GM12892 (cell line): ENCODE results near the gene GXYLT2.

Experiments used
- POLR2A ChIP-seq: IDR thresholded peaks from 2 replicates; pipeline ENCODE4 v1.6.1; 2011; ENCODE audit warnings: low read depth, low read length, control low read depth
- POLR2AphosphoS5 ChIP-seq: IDR thresholded peaks from 2 replicates; pipeline ENCODE4 v1.6.1; 2011; ENCODE audit warnings: low read depth, low read length, control low read depth
- TAF1 ChIP-seq: IDR thresholded peaks from 2 replicates; pipeline ENCODE4 v1.6.1; 2011; ENCODE audit warnings: low read depth, mild to moderate bottlenecking, control low read depth, low read length, borderline replicate concordance

DNA sequence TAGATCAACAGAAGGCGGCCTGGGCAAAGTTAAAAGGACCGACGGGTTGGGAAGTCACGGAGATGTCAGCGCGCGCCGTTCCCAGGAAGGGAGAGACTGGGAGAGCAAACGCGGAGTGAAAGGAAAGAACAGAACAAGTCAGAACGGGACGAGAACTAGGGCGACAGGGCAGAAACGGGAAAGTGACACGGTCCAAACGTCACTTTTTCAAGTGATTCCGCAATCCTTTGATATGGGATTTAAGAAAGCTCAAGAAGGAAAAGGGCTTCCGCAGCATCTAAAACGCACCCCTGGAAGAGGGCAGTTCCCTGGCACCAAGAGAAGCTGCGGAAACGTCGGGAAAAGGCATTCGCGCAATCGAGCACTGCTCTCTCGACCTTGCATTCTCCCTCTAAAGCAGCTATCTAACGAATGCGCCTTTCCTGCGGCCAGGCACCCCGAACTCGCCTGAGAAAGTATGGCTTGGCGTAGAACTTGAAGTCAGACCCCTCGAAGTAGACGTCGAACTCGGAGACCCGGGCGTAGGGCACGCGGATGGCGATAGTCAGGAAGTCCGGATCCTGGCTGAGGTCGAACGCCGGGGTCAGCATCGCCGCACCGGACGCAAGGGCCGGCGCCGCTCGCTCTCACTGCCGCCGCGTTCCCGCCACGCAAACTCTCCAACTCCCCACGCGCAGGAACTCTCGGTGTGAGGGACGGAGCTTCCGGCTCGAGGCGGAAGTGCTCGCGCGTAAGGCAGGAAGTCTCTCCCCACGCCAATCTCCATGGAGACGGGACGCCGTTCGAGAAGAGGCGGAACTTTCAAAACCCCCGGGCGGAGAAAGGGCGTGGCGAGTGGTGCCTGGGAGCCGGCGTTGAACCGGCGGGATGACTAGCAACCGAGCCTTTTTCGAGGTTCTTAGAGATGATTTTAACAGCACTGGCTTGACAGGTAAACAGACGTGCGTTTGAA lies 39.8 kb upstream of the GXYLT2 start, which contains the start of gene SHQ1:
- TF ChIP-seq TAF1 (no peak), POLR2AphosphoS5 (peak; percentile 74), POLR2A (peak; percentile 80)
